Trophoblast cell (in vitro differentiated cells and primary cell): Measurements from ENCODE around the gene CASP3.

Experiments used
- DNase-seq, 2 donors: peaks; one replicate each; pipeline ENCODE4 v3.0.0-alpha.2; 2016
- H2AFZ ChIP-seq: 2 replicates; pipeline ENCODE4 v1.6.1; 2013; ENCODE audit warnings: low read length, moderate library complexity, mild to moderate bottlenecking; ENCODE audit not compliant: insufficient read depth, poor library complexity
- H2AK5ac ChIP-seq: 2 replicates; pipeline ENCODE4 v1.6.1; 2013; ENCODE audit warnings: mild to moderate bottlenecking, low read length
- H2BK120ac ChIP-seq: 2 replicates; pipeline ENCODE4 v1.6.1; 2013; ENCODE audit warnings: low read length, mild to moderate bottlenecking, moderate library complexity; ENCODE audit not compliant: insufficient read depth, poor library complexity
- H2BK12ac ChIP-seq: 2 replicates; pipeline ENCODE4 v1.6.1; 2013; ENCODE audit warnings: mild to moderate bottlenecking, low read length, moderate library complexity
- H2BK5ac ChIP-seq: 2 replicates; pipeline ENCODE4 v1.6.1; 2013; ENCODE audit warnings: low read length, low read depth, moderate library complexity, mild to moderate bottlenecking; ENCODE audit not compliant: poor library complexity
- H3K14ac ChIP-seq: 2 replicates; pipeline ENCODE4 v1.6.1; 2013; ENCODE audit warnings: mild to moderate bottlenecking, low read length
- H3K18ac ChIP-seq: 2 replicates; pipeline ENCODE4 v1.6.1; 2013; ENCODE audit warnings: mild to moderate bottlenecking, low read length
- H3K23ac ChIP-seq: 2 replicates; pipeline ENCODE4 v1.6.1; 2013; ENCODE audit warnings: low read length
- H3K27ac ChIP-seq: 2 replicates; pipeline ENCODE4 v1.5.1; 2013; ENCODE audit warnings: low read depth, mild to moderate bottlenecking, inconsistent platforms, low read length, moderate library complexity
- H3K27me3 ChIP-seq: 2 replicates; pipeline ENCODE4 v1.6.1; 2013; ENCODE audit warnings: inconsistent platforms, mild to moderate bottlenecking, low read length, moderate library complexity; ENCODE audit not compliant: insufficient read depth
- H3K36me3 ChIP-seq, 2 experiments: 1 replicate in 1 of 2; 2 replicates in 1 of 2; pipeline ENCODE4 v1.6.1; 2013; ENCODE audit warnings: low read length in 2 of 2, mild to moderate bottlenecking in 2 of 2, moderate library complexity in 1 of 2; ENCODE audit not compliant: insufficient read depth in 2 of 2, control insufficient read depth in 1 of 2
- H3K4ac ChIP-seq: 2 replicates; pipeline ENCODE4 v1.6.1; 2013; ENCODE audit warnings: low read depth, mild to moderate bottlenecking, low read length, moderate library complexity
- H3K4me1 ChIP-seq, 2 experiments: 1 replicate in 1 of 2; 2 replicates in 1 of 2; pipeline ENCODE4 v1.6.1; 2013; ENCODE audit warnings: low read length in 2 of 2, mild to moderate bottlenecking in 2 of 2, moderate library complexity in 1 of 2; ENCODE audit not compliant: insufficient read depth in 2 of 2, control insufficient read depth in 1 of 2
- H3K4me2 ChIP-seq: 2 replicates; pipeline ENCODE4 v1.6.1; 2013; ENCODE audit warnings: inconsistent platforms, mild to moderate bottlenecking, low read length, moderate library complexity
- H3K4me3 ChIP-seq: 2 replicates; pipeline ENCODE4 v1.5.1; 2013; ENCODE audit warnings: mild to moderate bottlenecking, low read depth, low read length, inconsistent platforms
- H3K79me1 ChIP-seq: one replicate; pipeline ENCODE4 v1.6.1; 2013; ENCODE audit warnings: low read length
- H3K79me2 ChIP-seq: 2 replicates; pipeline ENCODE4 v1.6.1; 2013; ENCODE audit warnings: low read length, mild to moderate bottlenecking; ENCODE audit not compliant: control insufficient read depth, insufficient read depth, poor library complexity
- H3K9ac ChIP-seq: 2 replicates; pipeline ENCODE4 v1.6.1; 2013; ENCODE audit warnings: mild to moderate bottlenecking, low read length
- H3K9me3 ChIP-seq: 2 replicates; pipeline ENCODE4 v1.6.1; 2013; ENCODE audit warnings: low read depth, mild to moderate bottlenecking, control low read depth, inconsistent platforms, low read length; ENCODE audit not compliant: insufficient read depth
- H4K12ac ChIP-seq: 2 replicates; pipeline ENCODE4 v1.6.1; 2013; ENCODE audit warnings: low read depth, mild to moderate bottlenecking, low read length, moderate library complexity
- H4K8ac ChIP-seq: 2 replicates; pipeline ENCODE4 v1.6.1; 2013; ENCODE audit warnings: low read depth, mild to moderate bottlenecking, low read length, moderate library complexity
- H4K91ac ChIP-seq: one replicate; pipeline ENCODE4 v1.6.1; 2013; ENCODE audit warnings: low read depth, mild to moderate bottlenecking, low read length, moderate library complexity
- WGBS: extraction: QIAGEN DNeasy Blood & Tissue Kit; methylation state at CpG from one replicate; pipeline ENCODE4 v1.1.7; 2013; ENCODE audit warnings: missing lambda C conversion rate; ENCODE audit not compliant: insufficient read length, insufficient coverage; ENCODE audit errors: extremely low coverage; 5-methylcytosine and 5-hydroxymethylcytosine counted together

Gene CASP3

DNA sequence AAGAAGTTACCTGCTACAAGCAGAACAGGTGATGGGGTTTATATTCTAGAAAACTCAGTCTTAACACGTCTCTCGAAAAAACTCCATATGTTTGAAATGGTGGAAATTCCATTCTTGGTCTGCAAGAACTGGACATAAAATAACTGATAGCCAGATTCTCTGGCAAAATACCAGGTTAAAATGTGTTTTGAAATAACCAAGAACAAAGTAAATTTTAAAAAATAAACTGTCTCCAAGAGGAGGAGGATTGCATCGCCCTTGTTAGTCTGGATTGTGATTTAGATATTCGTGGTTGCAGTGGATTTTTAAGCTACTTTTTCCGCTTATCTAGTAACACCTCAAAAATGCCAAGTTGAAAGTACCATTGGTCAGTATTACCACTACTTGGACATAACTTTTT is 43.8 kb upstream of the CASP3 start:
- Histone ChIP-seq H4K8ac (no peak overlapping the region), H3K9me3 (no peaks in the 10 kb centered on the region), H3K23ac (no peak overlapping the region), H3K4me2 (no peak overlapping the region), H3K14ac (no peak overlapping the region), H3K79me1 (no peaks in the 10 kb centered on the region), H3K27me3 (no peaks in the 10 kb centered on the region), H2BK5ac (no peak overlapping the region), H3K79me2 (no peaks in the 10 kb centered on the region), H3K9ac (no peak overlapping the region), H3K4me3 (no peak overlapping the region), H4K12ac (no peak overlapping the region), H3K4ac (no peak overlapping the region), H4K91ac (no peak overlapping the region), H3K27ac (no peak overlapping the region), H3K18ac (no peak overlapping the region), H2AFZ (no peak overlapping the region), H3K4me1 (peaks cover 0 to 4% of the 10 kb centered on the region in 2 experiments), H2AK5ac (no peak overlapping the region), H2BK120ac (no peak overlapping the region), H3K36me3 (peaks cover 4 to 8% of the 10 kb centered on the region in 2 experiments), H2BK12ac (no peak overlapping the region)
- WGBS = no CpG with 5 or more reads among the region's 5 CpGs
- DNase-seq = no peak

DNA sequence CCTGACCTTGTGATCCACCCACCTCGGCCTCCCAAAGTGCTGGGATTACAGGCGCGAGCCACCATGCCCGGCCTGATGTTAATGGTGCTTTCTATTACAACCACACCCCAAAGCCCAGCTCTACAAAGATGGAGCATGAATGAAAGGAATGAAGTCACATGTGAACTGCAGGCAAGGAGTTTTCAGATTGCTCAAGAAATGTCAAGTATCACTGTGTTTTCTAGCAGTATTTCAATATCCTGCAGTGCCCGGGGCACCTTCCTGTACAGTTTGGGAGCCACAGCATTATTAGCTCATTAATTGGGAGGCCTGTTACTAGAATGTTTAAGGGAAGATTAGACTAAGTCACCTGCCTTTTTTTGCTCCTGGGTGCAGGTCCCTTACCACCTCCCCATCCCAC is 40.4 kb upstream of the CASP3 start:
- H4K8ac ChIP-seq = no peak overlapping the region
- peaks cover 0 to 4% of the 10 kb centered on the region in 2 experiments for H3K4me1 ChIP-seq
- H2BK12ac ChIP-seq = no peak overlapping the region
- peak in 1 of 2 donors; percentile 20 for DNase-seq
- no peak overlapping the region for H2BK120ac ChIP-seq
- H4K12ac ChIP-seq = no peak overlapping the region
- no peak overlapping the region for H3K18ac ChIP-seq
- H2BK5ac ChIP-seq = no peak overlapping the region
- H2AK5ac ChIP-seq = no peak overlapping the region
- no peak overlapping the region for H3K9ac ChIP-seq
- no CpG with 5 or more reads among the region's 5 CpGs for WGBS
- H3K36me3 ChIP-seq = peaks cover 0 to 6% of the 10 kb centered on the region in 2 experiments
- no peaks in the 10 kb centered on the region for H3K27me3 ChIP-seq
- H3K9me3 ChIP-seq = no peaks in the 10 kb centered on the region
- H3K4ac ChIP-seq = no peak overlapping the region
- no peaks in the 10 kb centered on the region for H3K79me1 ChIP-seq
- no peak overlapping the region for H2AFZ ChIP-seq
- no peak overlapping the region for H4K91ac ChIP-seq
- H3K4me2 ChIP-seq = no peak overlapping the region
- H3K79me2 ChIP-seq = no peaks in the 10 kb centered on the region
- H3K23ac ChIP-seq = no peak overlapping the region
- H3K27ac ChIP-seq = no peak overlapping the region
- no peak overlapping the region for H3K4me3 ChIP-seq
- H3K14ac ChIP-seq = no peak overlapping the region

DNA sequence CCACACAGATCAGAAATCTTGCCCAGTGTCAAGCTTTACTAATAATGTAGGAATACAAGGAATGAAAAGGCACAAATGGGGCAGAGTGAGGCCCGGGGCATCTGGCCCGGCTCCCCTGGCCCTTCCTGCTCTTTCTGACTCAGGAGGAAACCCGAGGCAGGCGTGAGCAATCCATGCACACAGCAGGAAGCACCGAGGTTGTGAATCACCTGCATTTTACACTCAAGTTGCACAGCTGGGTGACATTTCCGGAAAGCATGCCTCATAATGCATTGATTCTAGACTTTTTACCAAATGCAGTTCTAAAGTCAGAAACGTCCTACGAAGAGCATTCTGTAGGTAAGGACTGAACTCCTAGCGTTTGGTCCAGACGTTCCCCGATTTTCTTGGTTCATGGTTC is 39.2 kb upstream of the CASP3 start:
- H3K23ac ChIP-seq = no peak overlapping the region
- H4K91ac ChIP-seq = no peak overlapping the region
- H3K4me2 ChIP-seq = no peak overlapping the region
- H3K27ac ChIP-seq = no peak overlapping the region
- H3K36me3 ChIP-seq = no peaks in the 10 kb centered on the region
- H2BK5ac ChIP-seq = no peak overlapping the region
- H2AK5ac ChIP-seq = no peak overlapping the region
- no peak overlapping the region for H4K8ac ChIP-seq
- H2BK12ac ChIP-seq = no peak overlapping the region
- no peaks in the 10 kb centered on the region for H3K79me1 ChIP-seq
- H3K27me3 ChIP-seq = no peaks in the 10 kb centered on the region
- no CpG with 5 or more reads among the region's 11 CpGs for WGBS
- no peak overlapping the region for H3K18ac ChIP-seq
- DNase-seq = peak; percentile 74 to 80
- no peak overlapping the region for H3K4ac ChIP-seq
- H3K4me1 ChIP-seq = peaks cover 0 to 4% of the 10 kb centered on the region in 2 experiments
- H3K9me3 ChIP-seq = no peaks in the 10 kb centered on the region
- no peak overlapping the region for H3K14ac ChIP-seq
- no peak overlapping the region for H2BK120ac ChIP-seq
- H3K4me3 ChIP-seq = no peak overlapping the region
- no peaks in the 10 kb centered on the region for H3K79me2 ChIP-seq
- no peak overlapping the region for H2AFZ ChIP-seq
- H3K9ac ChIP-seq = no peak overlapping the region
- H4K12ac ChIP-seq = no peak overlapping the region

DNA sequence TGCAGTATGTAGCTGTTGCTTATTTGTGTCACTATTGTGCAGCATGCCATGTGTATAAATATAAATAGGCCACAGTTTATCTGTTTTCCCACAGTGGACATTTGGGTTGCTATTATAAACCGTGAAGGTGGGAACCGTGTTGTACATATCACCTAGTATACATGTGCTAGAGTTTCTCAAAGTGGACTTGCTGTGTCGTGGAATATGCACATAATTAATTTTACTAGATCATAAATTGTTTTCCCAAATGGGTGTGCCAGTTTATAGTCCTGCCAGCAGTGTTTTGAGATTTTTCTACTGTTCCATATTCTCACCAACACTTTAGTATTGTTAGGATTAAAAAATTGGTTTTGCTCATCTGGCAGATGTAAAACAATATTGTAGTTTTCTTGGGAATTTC is 38.8 kb upstream of the CASP3 start:
- no peak overlapping the region for H3K4me3 ChIP-seq
- no peak overlapping the region for H3K18ac ChIP-seq
- DNase-seq = no peak
- peaks cover 0 to 4% of the 10 kb centered on the region in 2 experiments for H3K4me1 ChIP-seq
- no peak overlapping the region for H2AFZ ChIP-seq
- no peak overlapping the region for H2BK120ac ChIP-seq
- H3K36me3 ChIP-seq = no peaks in the 10 kb centered on the region
- H3K79me2 ChIP-seq = no peaks in the 10 kb centered on the region
- H2BK5ac ChIP-seq = no peak overlapping the region
- no peak overlapping the region for H3K27ac ChIP-seq
- no peak overlapping the region for H3K4ac ChIP-seq
- no peak overlapping the region for H3K9ac ChIP-seq
- H3K27me3 ChIP-seq = no peaks in the 10 kb centered on the region
- no peak overlapping the region for H3K23ac ChIP-seq
- H3K4me2 ChIP-seq = no peak overlapping the region
- no peak overlapping the region for H2BK12ac ChIP-seq
- no peak overlapping the region for H3K14ac ChIP-seq
- H4K12ac ChIP-seq = no peak overlapping the region
- no peak overlapping the region for H4K91ac ChIP-seq
- no peaks in the 10 kb centered on the region for H3K79me1 ChIP-seq
- no CpG with 5 or more reads among the region's 3 CpGs for WGBS
- H2AK5ac ChIP-seq = no peak overlapping the region
- H3K9me3 ChIP-seq = no peaks in the 10 kb centered on the region
- no peak overlapping the region for H4K8ac ChIP-seq
